Astrocyte of the hippocampus (primary cell): Measurements from ENCODE around the gene CWC15.
"Not testable (repeated sequence)": the region's sequence is repeated elsewhere in the genome, so short reads cannot be mapped to it uniquely, and the experiment has no call there.

Experiments
- DNase-seq: peaks from one replicate; pipeline ENCODE4 v3.0.0; 2011; ENCODE audit warnings: low read depth, low spot score

Gene CWC15

DNA sequence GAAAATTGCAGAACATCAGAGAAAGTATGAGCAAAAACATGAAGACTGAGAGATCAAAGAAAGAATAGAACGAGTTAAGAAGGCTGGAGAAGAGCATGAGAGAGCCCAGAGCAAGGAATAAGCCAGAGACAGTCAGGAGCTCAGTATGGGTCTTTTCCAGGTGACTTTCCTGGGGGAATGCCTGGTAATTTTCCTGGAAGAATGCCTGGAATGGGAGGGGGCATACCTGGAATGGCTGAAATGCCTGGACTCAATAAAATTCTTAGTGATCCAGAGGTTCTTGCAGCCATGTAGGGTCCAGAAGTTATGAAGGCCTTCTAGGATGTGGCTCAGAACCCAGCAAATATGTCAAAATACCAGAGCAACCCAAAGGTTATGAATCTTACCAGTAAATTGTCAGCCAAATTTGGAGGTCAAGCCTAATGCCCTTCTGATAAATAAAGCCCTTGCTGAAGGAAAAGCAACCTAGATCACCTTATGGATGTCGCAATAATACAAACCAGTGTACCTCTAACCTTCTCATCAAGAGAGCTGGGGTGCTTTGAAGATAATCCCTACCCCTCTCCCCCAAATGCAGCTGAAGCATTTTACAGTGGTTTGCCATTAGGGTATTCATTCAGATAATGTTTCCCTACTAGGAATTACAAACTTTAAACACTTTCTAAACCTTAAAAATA, 59.5 kb downstream of the CWC15 start:
- not testable (repeated sequence) for DNase-seq

DNA sequence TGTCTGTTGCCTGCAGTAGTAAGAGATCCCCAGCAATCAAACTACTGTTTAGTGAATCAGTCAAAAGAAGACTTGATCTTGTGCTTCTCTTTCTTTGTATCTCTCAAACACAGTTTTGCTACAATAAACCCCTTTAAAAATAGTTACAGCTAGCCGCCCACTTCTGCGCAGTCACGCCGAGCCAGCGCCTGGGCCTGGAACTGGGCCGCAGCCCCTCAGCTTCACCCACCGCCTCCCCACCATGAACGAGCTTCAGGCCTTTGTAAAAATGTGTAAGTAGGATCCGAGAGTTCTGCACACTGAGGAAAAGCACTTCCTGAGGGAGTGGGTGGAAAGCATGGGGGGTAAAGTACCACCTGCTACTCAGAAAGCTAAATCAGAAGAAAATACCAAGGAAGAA, 60.5 kb downstream of the CWC15 start:
- DNase-seq, result no peak
